T-helper 17 cell (primary cell): ENCODE results near the gene DUSP6. TPM values are rescaled to one million over a fixed set of nuclear protein-coding genes. Genes with fewer than 3 reads are reported as not detected.

Experiments
- ATAC-seq: fragments of 150-1000 bp; cut with Tn5 transposase; 2 replicates; pipeline ENCODE4 v1.10.0; 2021; ENCODE audit warnings: mild to moderate bottlenecking, moderate library complexity
- DNase-seq, 3 donors: peaks; one replicate each; pipeline versions ENCODE4 v3.0.0 to v3.0.0-alpha.2; 2020 to 2021
- H3K9me3 ChIP-seq: one replicate; pipeline ENCODE4 v1.7.0; 2013; ENCODE audit warnings: low read length, mild to moderate bottlenecking; ENCODE audit not compliant: control insufficient read depth, poor library complexity, severe bottlenecking
- H3K27ac Mint-ChIP-seq: one replicate; pipeline ENCODE4 v1.8.0; 2022; ENCODE audit warnings: mild to moderate bottlenecking, moderate library complexity, mixed read lengths
- H3K27me3 Mint-ChIP-seq: one replicate; pipeline ENCODE4 v1.8.0; 2022; ENCODE audit warnings: mixed read lengths
- H3K36me3 Mint-ChIP-seq: one replicate; pipeline ENCODE4 v1.8.0; 2022; ENCODE audit warnings: low read depth, mixed read lengths
- H3K4me1 Mint-ChIP-seq: one replicate; pipeline ENCODE4 v1.8.0; 2022; ENCODE audit warnings: mild to moderate bottlenecking, mixed read lengths
- H3K4me3 Mint-ChIP-seq: one replicate; pipeline ENCODE4 v1.8.0; 2022; ENCODE audit warnings: mild to moderate bottlenecking, moderate library complexity, mixed read lengths
- total RNA-seq, 4 donors: library from RNA in 2 of 4; stranded (reverse) in 2 of 4; gene quantifications; one replicate each; pipeline ENCODE4 v1.2.3 and lab custom pipeline; 2022 to 2026

DUSP6 gene
- total RNA-seq, 2 donors from 2014 or later: 15.5 to 37.7 TPM

DNA sequence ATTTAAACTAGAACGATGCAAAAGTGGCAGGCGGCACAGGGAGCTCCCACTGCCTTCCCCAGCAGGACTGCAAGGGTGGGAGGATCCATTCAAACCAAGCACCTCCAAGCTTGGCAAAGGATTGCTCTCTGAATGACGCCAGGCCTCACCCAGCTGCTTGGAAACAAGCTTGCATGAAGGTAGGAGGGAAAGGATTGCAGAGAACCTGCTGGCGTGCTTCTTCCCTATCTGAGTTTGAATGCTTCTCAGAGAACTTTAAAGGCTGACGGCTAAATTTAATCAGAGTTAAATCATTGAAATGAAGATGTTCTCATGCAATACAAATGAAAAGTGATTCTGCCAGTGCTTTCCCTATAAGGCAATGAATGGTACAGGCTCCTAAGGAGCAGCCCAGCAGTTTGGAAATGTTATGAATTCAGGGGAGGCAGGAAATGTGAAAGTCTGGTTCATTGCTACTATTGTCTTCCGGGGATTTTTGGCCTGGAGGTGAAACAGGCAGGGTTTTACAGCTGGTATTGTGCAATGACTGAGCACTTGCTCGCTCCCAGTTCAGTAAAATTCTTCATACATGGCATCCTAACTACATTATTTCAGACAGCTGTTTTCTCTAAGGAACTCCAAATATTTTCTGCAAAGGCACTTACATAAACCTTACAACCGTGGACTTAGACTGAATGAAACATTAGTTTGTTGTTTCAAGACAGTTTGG lies 31.9 kb upstream of the DUSP6 start:
- H3K4me3 Mint-ChIP-seq: no peak overlapping the region

DNA sequence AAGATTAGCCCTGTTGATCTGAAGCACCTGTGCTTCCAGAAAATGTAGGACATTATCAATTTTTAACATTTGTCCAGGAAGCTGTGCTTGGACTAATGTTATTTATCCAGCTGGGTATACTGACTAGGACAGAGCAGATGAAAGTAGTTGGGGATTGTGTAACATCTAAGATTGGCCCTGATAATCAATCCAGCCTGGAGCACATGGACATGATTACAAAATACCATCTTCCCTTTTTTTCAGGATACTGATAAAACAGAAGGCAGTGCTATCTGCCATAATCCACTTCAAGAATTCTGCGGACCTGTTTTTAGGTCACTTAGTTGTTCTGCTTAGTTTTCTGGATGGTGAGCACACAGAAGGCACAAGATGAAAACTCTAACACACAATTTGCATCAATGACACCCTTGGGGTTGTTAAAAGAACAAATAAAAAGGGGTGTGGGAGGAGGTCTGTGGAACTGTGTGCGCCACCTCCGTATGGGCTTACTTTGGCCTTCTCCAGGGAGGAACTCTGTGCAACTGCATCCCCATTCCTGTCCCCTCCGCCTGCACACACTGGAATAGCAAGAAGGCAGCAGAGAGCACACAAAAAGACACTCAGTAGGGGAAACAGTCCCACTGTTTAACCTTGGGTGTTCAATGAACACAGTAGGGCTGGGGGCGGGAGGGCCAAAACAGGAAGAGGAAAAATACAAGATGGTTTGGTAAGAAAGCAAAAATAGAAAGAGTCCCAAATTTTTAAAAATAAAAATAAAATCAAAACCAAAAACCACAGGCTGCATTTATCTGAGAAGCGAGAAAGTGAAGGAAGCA lies 31.1 kb upstream of the DUSP6 start:
- no peaks in the 10 kb centered on the region for H3K36me3 Mint-ChIP-seq
- no peak overlapping the region for H3K27ac Mint-ChIP-seq
- H3K27me3 Mint-ChIP-seq: no peaks in the 10 kb centered on the region
- DNase-seq: no peak
- no peak for ATAC-seq
- no peak overlapping the region for H3K4me3 Mint-ChIP-seq
- peaks cover 4% of the 10 kb centered on the region for H3K4me1 Mint-ChIP-seq
- H3K9me3 ChIP-seq: no peaks in the 10 kb centered on the region

More for the DNA sequence above, 31.9 kb upstream of the DUSP6 start:
- Mint-ChIP-seq H3K4me1 (peaks cover 4% of the 10 kb centered on the region), H3K36me3 (no peaks in the 10 kb centered on the region), H3K27ac (no peak overlapping the region), H3K27me3 (no peaks in the 10 kb centered on the region)
- DNase-seq: no peak
- no peak for ATAC-seq
- no peaks in the 10 kb centered on the region for H3K9me3 ChIP-seq

DNA sequence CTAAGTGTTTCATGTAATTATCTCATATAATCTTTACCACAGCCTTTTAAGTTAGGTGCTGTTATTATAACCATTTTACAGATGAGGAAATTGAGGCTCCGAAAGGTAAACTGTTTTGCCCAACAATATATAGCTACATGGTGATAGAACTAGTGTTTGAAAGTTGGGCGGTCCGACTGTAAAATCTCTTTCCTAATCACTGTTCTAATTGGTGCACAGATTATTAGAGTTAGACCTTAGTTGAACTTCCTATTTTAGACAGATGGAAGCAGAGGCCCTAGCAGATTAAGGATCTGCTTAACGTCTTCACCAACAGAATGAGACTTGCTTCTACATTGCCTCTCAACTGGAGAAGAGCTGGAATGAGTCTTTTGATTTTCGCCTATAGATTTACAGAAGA lies 30.0 kb upstream of the DUSP6 start:
- ATAC-seq: no peak
- no peaks in the 10 kb centered on the region for H3K9me3 ChIP-seq
- Mint-ChIP-seq H3K27ac (no peak overlapping the region), H3K4me3 (no peak overlapping the region), H3K27me3 (no peaks in the 10 kb centered on the region), H3K4me1 (peaks cover 4% of the 10 kb centered on the region), H3K36me3 (no peaks in the 10 kb centered on the region)
- no peak for DNase-seq

GRCh38 chr12:89379839-89380467 lies 27.7 kb upstream of the DUSP6 start:
- H3K27me3 Mint-ChIP-seq: no peaks in the 10 kb centered on the region
- H3K4me1 Mint-ChIP-seq: peaks cover 9% of the 10 kb centered on the region
- ATAC-seq: no peak
- no peaks in the 10 kb centered on the region for H3K9me3 ChIP-seq
- no peak overlapping the region for H3K27ac Mint-ChIP-seq
- H3K4me3 Mint-ChIP-seq: no peak overlapping the region
- H3K36me3 Mint-ChIP-seq: no peaks in the 10 kb centered on the region
- DNase-seq: no peak

- no peak for ATAC-seq
- no peaks in the 10 kb centered on the region for H3K36me3 Mint-ChIP-seq
- H3K27ac Mint-ChIP-seq: no peak overlapping the region
- H3K9me3 ChIP-seq: no peaks in the 10 kb centered on the region
- peaks cover 7% of the 10 kb centered on the region for H3K4me1 Mint-ChIP-seq
- no peak for DNase-seq
- H3K4me3 Mint-ChIP-seq: no peak overlapping the region
- H3K27me3 Mint-ChIP-seq: no peaks in the 10 kb centered on the region
These were observed 27.0 kb upstream of the DUSP6 start for GRCh38 chr12:89379148-89379838.

DNA sequence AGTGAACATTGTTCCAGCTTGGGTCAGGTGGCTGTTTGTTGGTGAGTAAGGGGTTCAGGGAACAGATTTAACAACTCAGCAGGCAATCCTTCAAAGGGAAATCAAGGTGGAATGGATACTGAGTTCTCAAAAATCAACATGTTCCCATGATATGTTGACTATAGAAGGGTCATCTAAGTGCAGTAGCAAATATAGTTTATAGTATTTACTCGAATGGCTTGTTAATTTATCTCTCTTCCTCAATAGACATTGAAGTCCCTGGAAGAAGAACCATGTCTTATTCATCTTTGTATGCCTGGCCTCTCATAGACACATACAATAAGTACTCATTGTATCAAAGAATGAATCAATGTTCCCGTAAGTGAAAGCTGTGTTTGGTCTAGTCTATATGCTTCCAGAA lies 24.5 kb upstream of the DUSP6 start:
- H3K27me3 Mint-ChIP-seq: no peaks in the 10 kb centered on the region
- H3K9me3 ChIP-seq: no peaks in the 10 kb centered on the region
- no peak overlapping the region for H3K27ac Mint-ChIP-seq
- DNase-seq: no peak
- no peak for ATAC-seq
- H3K4me3 Mint-ChIP-seq: no peak overlapping the region
- no peaks in the 10 kb centered on the region for H3K36me3 Mint-ChIP-seq
- H3K4me1 Mint-ChIP-seq: peaks cover 7% of the 10 kb centered on the region

- DNase-seq (no peak), ATAC-seq (no peak)
- H3K9me3 ChIP-seq: no peaks in the 10 kb centered on the region
- Mint-ChIP-seq H3K4me1 (peaks cover 7% of the 10 kb centered on the region), H3K27ac (no peak overlapping the region), H3K4me3 (no peak overlapping the region), H3K36me3 (no peaks in the 10 kb centered on the region), H3K27me3 (no peaks in the 10 kb centered on the region)
These were observed 23.9 kb upstream of the DUSP6 start for GRCh38 chr12:89376202-89376529.

GRCh38 chr12:89373763-89374572 lies 21.7 kb upstream of the DUSP6 start:
- Mint-ChIP-seq H3K4me1 (peaks cover 7% of the 10 kb centered on the region), H3K4me3 (no peak overlapping the region), H3K27me3 (no peaks in the 10 kb centered on the region), H3K27ac (no peak overlapping the region), H3K36me3 (no peaks in the 10 kb centered on the region)
- ATAC-seq (no peak), DNase-seq (no peak)
- no peaks in the 10 kb centered on the region for H3K9me3 ChIP-seq

GRCh38 chr12:89372584-89373370 lies 20.5 kb upstream of the DUSP6 start:
- Mint-ChIP-seq H3K36me3 (no peaks in the 10 kb centered on the region), H3K4me3 (no peak overlapping the region), H3K4me1 (peaks cover 7% of the 10 kb centered on the region), H3K27ac (no peak overlapping the region), H3K27me3 (no peaks in the 10 kb centered on the region)
- DNase-seq: no peak
- no peak for ATAC-seq
- H3K9me3 ChIP-seq: no peaks in the 10 kb centered on the region

GRCh38 chr12:89370850-89371249 lies 18.5 kb upstream of the DUSP6 start:
- no peak for ATAC-seq
- Mint-ChIP-seq H3K27me3 (no peaks in the 10 kb centered on the region), H3K4me1 (peaks cover 4% of the 10 kb centered on the region), H3K4me3 (no peak overlapping the region), H3K36me3 (no peaks in the 10 kb centered on the region), H3K27ac (no peak overlapping the region)
- DNase-seq: no peak
- H3K9me3 ChIP-seq: no peaks in the 10 kb centered on the region

DNA sequence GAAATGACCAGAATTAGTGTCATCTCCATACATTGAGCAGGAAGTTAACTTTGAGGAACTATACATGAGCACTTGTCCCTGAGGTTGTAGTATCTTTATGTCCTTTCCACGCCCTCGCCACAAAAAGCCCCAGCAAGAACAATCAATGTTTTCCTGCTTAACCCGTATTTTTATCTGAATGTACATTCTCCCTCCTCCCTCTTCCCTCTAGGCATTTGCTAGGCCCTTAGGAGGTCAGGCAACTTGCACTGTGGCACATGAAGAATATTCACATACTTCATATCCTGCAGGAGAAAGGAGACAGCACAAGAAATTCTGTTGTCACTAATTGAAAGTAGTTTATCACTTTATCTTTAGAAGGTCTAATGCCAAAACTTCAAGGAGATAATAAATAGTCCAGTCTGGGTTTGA lies 18.1 kb upstream of the DUSP6 start:
- H3K36me3 Mint-ChIP-seq: no peaks in the 10 kb centered on the region
- no peaks in the 10 kb centered on the region for H3K27me3 Mint-ChIP-seq
- H3K27ac Mint-ChIP-seq: no peak overlapping the region
- no peak overlapping the region for H3K4me3 Mint-ChIP-seq
- ATAC-seq (no peak), DNase-seq (no peak)
- H3K4me1 Mint-ChIP-seq: peaks cover 2% of the 10 kb centered on the region
- H3K9me3 ChIP-seq: no peaks in the 10 kb centered on the region

- ATAC-seq (no peak), DNase-seq (no peak)
- H3K4me1 Mint-ChIP-seq: peaks cover 2% of the 10 kb centered on the region
- no peak overlapping the region for H3K4me3 Mint-ChIP-seq
- no peaks in the 10 kb centered on the region for H3K36me3 Mint-ChIP-seq
- H3K27ac Mint-ChIP-seq: no peak overlapping the region
- H3K9me3 ChIP-seq: no peaks in the 10 kb centered on the region
- no peaks in the 10 kb centered on the region for H3K27me3 Mint-ChIP-seq
These were observed 16.9 kb upstream of the DUSP6 start for GRCh38 chr12:89369166-89369565.
